ENCODE measurements around the gene LRP1-AS. TPM values are rescaled to one million over a fixed set of nuclear protein-coding genes. Genes with fewer than 3 reads are reported as not detected.

LRP1-AS gene
- total RNA-seq, 1 experiment from 2014 or later: not detected

DNA sequence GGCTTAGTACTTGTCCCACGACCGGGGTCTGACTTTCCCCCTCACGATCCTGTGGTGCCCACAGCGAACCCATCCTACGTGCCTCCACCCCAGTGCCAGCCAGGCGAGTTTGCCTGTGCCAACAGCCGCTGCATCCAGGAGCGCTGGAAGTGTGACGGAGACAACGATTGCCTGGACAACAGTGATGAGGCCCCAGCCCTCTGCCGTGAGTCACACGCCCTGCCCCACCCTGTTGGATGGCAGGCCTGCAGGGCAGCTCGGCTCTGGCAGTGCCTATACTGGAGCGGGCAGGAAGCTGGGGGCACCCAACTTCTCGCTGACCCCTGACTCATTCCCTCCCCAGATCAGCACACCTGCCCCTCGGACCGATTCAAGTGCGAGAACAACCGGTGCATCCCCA lies 18.3 kb upstream of the LRP1-AS start:
- no peaks in the 10 kb centered on the region for H4K20me1 ChIP-seq (ENCODE audit: insufficient read depth)
- H3K4me1 ChIP-seq (ENCODE audit: control insufficient read depth in 1 of 2, insufficient read depth in 2 of 2, low read length in 2 of 2): peaks cover 14 to 31% of the 10 kb centered on the region in 2 experiments
- no peaks in the 10 kb centered on the region for H3K79me2 ChIP-seq (ENCODE audit: insufficient read depth, low read length)
- peak; percentile 97 for ATAC-seq
- ChIA-PET RAD21 (ENCODE audit: low non-redundant PET in 1 of 2, low total read pairs in 2 of 2, uncharacterized antibody in 2 of 2, unreplicated experiment in 2 of 2) (no interaction called here), POLR2A (interaction anchor here (0.6 kb wide), 2 partner anchors 17 to 478 kb away, joined by 3 read pairs; partner anchors contain the start of gene PTGES3), CTCF (interaction anchor here (0.6 to 2.2 kb wide), 3 partner anchors 9 to 77 kb away, joined by 3 to 10 read pairs (median 4); no protein-coding TSS in a partner anchor)
- H3K36me3 ChIP-seq (ENCODE audit: control insufficient read depth in 1 of 2, insufficient read depth in 2 of 2, low read length in 2 of 2): no peaks in the 10 kb centered on the region
- no peak overlapping the region; the same call in 1 of the 2 replicates for H3K27ac ChIP-seq (ENCODE audit: low read depth, low read length)
- peak; percentile 36 for DNase-seq (ENCODE audit: low read depth, low spot score)
- intact Hi-C loops (cut with micrococcal nuclease): no loop called here
- no TSS peak for BruUV-seq (replicated peaks)
- no peaks in the 10 kb centered on the region for H3K9me3 ChIP-seq (ENCODE audit: control insufficient read depth in 1 of 2, insufficient read depth in 1 of 2, low read depth in 1 of 2, low read length in 2 of 2)
- H3K9ac ChIP-seq (ENCODE audit: low read length): peak overlapping the region; percentile 32; the same call in 1 of the 2 replicates
- H2AFZ ChIP-seq (ENCODE audit: low read depth, low read length, poor library complexity, severe bottlenecking): no peak overlapping the region
- H3K27me3 ChIP-seq (ENCODE audit: insufficient read depth, low read length): no peaks in the 10 kb centered on the region
- peak overlapping the region; percentile 56 for H3K4me2 ChIP-seq (ENCODE audit: low read length)
- TF ChIP-seq MAX (IDR thresholded peaks at IDR 0.05) (no peak), ELF1 (IDR thresholded peaks at IDR 0.05; ENCODE audit: borderline replicate concordance, low read depth) (no peak), SRF (IDR thresholded peaks at IDR 0.05; ENCODE audit: low read depth) (no peak)
- peak overlapping the region in 1 of 2 experiments; percentile 15; a peak in 1 of 4 replicates for H3K4me3 ChIP-seq (replicated peaks in 1 of 2; ENCODE audit: low read depth in 1 of 2, low read length in 2 of 2)
- no peaks in the 10 kb centered on the region for H3K9me2 ChIP-seq (ENCODE audit: insufficient read depth)

GRCh38 chr12:57164966-57165625 lies 17.7 kb upstream of the LRP1-AS start:
- no peak overlapping the region for H3K27ac ChIP-seq (ENCODE audit: low read depth, low read length)
- DNase-seq (ENCODE audit: low read depth, low spot score) (no peak), ATAC-seq (peak; percentile 25; the same call in 1 of the 2 replicates)
- H2AFZ ChIP-seq (ENCODE audit: low read depth, low read length, poor library complexity, severe bottlenecking): no peak overlapping the region
- no peak overlapping the region for H3K4me3 ChIP-seq (replicated peaks in 1 of 2; ENCODE audit: low read depth in 1 of 2, low read length in 2 of 2)
- no peaks in the 10 kb centered on the region for H3K27me3 ChIP-seq (ENCODE audit: insufficient read depth, low read length)
- intact Hi-C loops (cut with micrococcal nuclease): no loop called here
- no peaks in the 10 kb centered on the region for H3K36me3 ChIP-seq (ENCODE audit: control insufficient read depth in 1 of 2, insufficient read depth in 2 of 2, low read length in 2 of 2)
- H3K9me2 ChIP-seq (ENCODE audit: insufficient read depth): no peaks in the 10 kb centered on the region
- no TSS peak for BruUV-seq (replicated peaks)
- peak overlapping the region; percentile 56; the same call in 1 of the 2 replicates for H3K4me2 ChIP-seq (ENCODE audit: low read length)
- H3K9me3 ChIP-seq (ENCODE audit: control insufficient read depth in 1 of 2, insufficient read depth in 1 of 2, low read depth in 1 of 2, low read length in 2 of 2): no peaks in the 10 kb centered on the region
- no peaks in the 10 kb centered on the region for H3K79me2 ChIP-seq (ENCODE audit: insufficient read depth, low read length)
- peaks cover 14 to 31% of the 10 kb centered on the region in 2 experiments for H3K4me1 ChIP-seq (ENCODE audit: control insufficient read depth in 1 of 2, insufficient read depth in 2 of 2, low read length in 2 of 2)
- no peak overlapping the region for H3K9ac ChIP-seq (ENCODE audit: low read length)
- CTCF ChIA-PET: interaction anchor here (0.6 to 2.2 kb wide), 3 partner anchors 10 to 78 kb away, joined by 3 to 10 read pairs (median 4); no protein-coding TSS in a partner anchor
- RAD21 ChIA-PET (ENCODE audit: low non-redundant PET in 1 of 2, low total read pairs in 2 of 2, uncharacterized antibody in 2 of 2, unreplicated experiment in 2 of 2): no interaction called here
- no peaks in the 10 kb centered on the region for H4K20me1 ChIP-seq (ENCODE audit: insufficient read depth)
- POLR2A ChIA-PET: interaction anchor here (0.6 to 1.0 kb wide), 2 partner anchors 64 to 477 kb away, joined by 3 read pairs; partner anchors contain the start of genes PTGES3 and SHMT2
- TF ChIP-seq MAX (IDR thresholded peaks at IDR 0.05) (no peak), CEBPB (IDR thresholded peaks at IDR 0.05; ENCODE audit: low read depth) (no peak), FOSL1 (IDR thresholded peaks at IDR 0.05; ENCODE audit: low read depth) (no peak), ELF1 (IDR thresholded peaks at IDR 0.05; ENCODE audit: borderline replicate concordance, low read depth) (no peak), EZH2 (IDR thresholded peaks at IDR 0.05) (no peak), EGR1 (IDR thresholded peaks at IDR 0.05; ENCODE audit: low read depth) (no peak), POLR2A (IDR thresholded peaks at IDR 0.05; ENCODE audit: borderline replicate concordance, extremely low read depth, insufficient read depth, insufficient read length) (no peak), SIN3A (IDR thresholded peaks at IDR 0.05; ENCODE audit: low read depth) (no peak), JUND (IDR thresholded peaks at IDR 0.05) (no peak), POLR2AphosphoS5 (IDR thresholded peaks at IDR 0.05; ENCODE audit: low read depth, low read length) (no peak), ZFX (IDR thresholded peaks at IDR 0.05) (no peak), CTCF (IDR thresholded peaks at IDR 0.05 in 2 of 3, conservative IDR thresholded peaks at IDR 0.05 in 1 of 3; ENCODE audit: borderline replicate concordance in 1 of 3, insufficient read depth in 1 of 3, low read depth in 2 of 3, low read length in 2 of 3) (no peak)
- TF ChIP-seq, protein P1, sequence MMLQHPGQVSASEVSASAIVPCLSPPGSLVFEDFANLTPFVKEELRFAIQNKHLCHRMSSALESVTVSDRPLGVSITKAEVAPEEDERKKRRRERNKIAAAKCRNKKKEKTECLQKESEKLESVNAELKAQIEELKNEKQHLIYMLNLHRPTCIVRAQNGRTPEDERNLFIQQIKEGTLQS (IDR thresholded peaks at IDR 0.05): no peak
- TF ChIP-seq, protein P2, sequence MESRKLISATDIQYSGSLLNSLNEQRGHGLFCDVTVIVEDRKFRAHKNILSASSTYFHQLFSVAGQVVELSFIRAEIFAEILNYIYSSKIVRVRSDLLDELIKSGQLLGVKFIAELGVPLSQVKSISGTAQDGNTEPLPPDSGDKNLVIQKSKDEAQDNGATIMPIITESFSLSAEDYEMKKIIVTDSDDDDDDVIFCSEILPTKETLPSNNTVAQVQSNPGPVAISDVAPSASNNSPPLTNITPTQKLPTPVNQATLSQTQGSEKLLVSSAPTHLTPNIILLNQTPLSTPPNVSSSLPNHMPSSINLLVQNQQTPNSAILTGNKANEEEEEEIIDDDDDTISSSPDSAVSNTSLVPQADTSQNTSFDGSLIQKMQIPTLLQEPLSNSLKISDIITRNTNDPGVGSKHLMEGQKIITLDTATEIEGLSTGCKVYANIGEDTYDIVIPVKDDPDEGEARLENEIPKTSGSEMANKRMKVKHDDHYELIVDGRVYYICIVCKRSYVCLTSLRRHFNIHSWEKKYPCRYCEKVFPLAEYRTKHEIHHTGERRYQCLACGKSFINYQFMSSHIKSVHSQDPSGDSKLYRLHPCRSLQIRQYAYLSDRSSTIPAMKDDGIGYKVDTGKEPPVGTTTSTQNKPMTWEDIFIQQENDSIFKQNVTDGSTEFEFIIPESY (IDR thresholded peaks at IDR 0.05; ENCODE audit: extremely low read depth, insufficient replicate concordance, low read length): no peak

Measured in HCT116 (cell line).